Neutrophil (primary cell): Measurements from ENCODE around the gene PDE4D.

Experiments used
- H3K27ac ChIP-seq: fragments of 200-600 bp; sonication (generic); 2 replicates; pipeline ENCODE4 v1.5.1; 2016; ENCODE audit warnings: mild to moderate bottlenecking, moderate library complexity
- H3K27me3 ChIP-seq: fragments of 200-600 bp; sonication (generic); 2 replicates; pipeline ENCODE4 v1.6.0; 2016; ENCODE audit warnings: mild to moderate bottlenecking
- H3K36me3 ChIP-seq: fragments of 200-600 bp; sonication (generic); 2 replicates; pipeline ENCODE4 v1.5.1; 2017
- H3K4me1 ChIP-seq, 2 experiments: fragments of 200-600 bp in 1 of 2; sonication (generic) in 1 of 2; 1 replicate in 1 of 2; 2 replicates in 1 of 2; pipeline versions ENCODE4 v1.5.1 to v1.6.1; 2013 to 2016; ENCODE audit warnings: low read depth in 1 of 2, low read length in 1 of 2, mild to moderate bottlenecking in 1 of 2, moderate library complexity in 1 of 2; ENCODE audit not compliant: control insufficient read depth in 1 of 2, insufficient read depth in 1 of 2
- H3K4me3 ChIP-seq, 2 experiments: fragments of 200-600 bp in 1 of 2; sonication (generic) in 1 of 2; 1 replicate in 1 of 2; 2 replicates in 1 of 2; pipeline ENCODE4 v1.5.1; 2013 to 2016; ENCODE audit warnings: low read depth in 1 of 2, low read length in 1 of 2, mild to moderate bottlenecking in 1 of 2, moderate library complexity in 1 of 2
- H3K9me3 ChIP-seq: fragments of 200-600 bp; sonication (generic); 2 replicates; pipeline ENCODE4 v1.5.1; 2016
- TF ChIP-seq, protein P1 (sequence below): fragments of 200-600 bp; sonication (generic); IDR thresholded peaks from 2 replicates; pipeline ENCODE4 v1.5.1; 2016; ENCODE audit warnings: antibody characterized with exemption

Gene PDE4D

DNA sequence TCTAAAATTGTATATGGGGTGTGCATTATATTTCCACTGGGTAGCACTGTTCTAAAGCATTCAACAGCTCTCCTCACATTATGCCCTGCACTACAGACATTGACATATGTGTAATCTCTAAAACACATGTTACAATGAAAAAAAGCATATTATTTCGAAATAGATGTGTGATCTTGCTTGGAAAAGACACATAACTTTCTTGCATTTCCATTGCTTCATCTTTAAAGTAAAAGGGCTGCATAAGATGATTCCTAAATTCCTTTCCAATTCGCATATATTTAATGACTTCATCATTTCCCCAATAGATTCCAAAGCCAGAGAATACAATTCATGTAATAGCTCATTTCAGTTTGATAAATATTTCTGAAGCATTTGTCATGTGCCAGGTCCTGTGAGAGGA, 566.9 kb downstream of the PDE4D start:
- Histone ChIP-seq H3K4me3 (no peak overlapping the region), H3K27ac (no peak overlapping the region)

DNA sequence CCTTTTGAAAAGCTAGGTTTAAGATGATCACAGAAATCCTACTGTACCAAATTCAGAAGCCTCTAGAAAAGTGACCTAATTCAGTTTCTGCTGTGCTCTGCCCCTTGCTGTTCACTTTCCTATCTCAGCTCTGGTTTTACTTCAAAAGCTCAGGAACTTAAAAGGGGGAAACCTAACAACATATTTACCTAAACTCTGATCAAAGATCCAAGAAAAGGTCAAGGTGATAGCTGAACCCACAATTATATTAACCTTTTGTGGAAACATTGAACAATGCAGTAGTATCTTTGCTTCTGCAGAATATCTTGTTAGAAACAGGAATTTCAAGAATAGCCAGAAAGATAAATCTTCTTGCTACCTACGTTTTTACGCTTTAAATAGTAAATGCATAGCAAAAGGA, 568.5 kb downstream of the PDE4D start:
- no peaks in the 10 kb centered on the region for H3K36me3 ChIP-seq
- no peak overlapping the region for H3K27ac ChIP-seq
- no peaks in the 10 kb centered on the region for H3K9me3 ChIP-seq
- no peaks in the 10 kb centered on the region for H3K27me3 ChIP-seq
- no peak overlapping the region for H3K4me3 ChIP-seq
- TF ChIP-seq, protein P1, sequence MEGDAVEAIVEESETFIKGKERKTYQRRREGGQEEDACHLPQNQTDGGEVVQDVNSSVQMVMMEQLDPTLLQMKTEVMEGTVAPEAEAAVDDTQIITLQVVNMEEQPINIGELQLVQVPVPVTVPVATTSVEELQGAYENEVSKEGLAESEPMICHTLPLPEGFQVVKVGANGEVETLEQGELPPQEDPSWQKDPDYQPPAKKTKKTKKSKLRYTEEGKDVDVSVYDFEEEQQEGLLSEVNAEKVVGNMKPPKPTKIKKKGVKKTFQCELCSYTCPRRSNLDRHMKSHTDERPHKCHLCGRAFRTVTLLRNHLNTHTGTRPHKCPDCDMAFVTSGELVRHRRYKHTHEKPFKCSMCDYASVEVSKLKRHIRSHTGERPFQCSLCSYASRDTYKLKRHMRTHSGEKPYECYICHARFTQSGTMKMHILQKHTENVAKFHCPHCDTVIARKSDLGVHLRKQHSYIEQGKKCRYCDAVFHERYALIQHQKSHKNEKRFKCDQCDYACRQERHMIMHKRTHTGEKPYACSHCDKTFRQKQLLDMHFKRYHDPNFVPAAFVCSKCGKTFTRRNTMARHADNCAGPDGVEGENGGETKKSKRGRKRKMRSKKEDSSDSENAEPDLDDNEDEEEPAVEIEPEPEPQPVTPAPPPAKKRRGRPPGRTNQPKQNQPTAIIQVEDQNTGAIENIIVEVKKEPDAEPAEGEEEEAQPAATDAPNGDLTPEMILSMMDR = no peak
- no peaks in the 10 kb centered on the region for H3K4me1 ChIP-seq

More for the DNA sequence above, 566.9 kb downstream of the PDE4D start:
- Histone ChIP-seq H3K27me3 (no peaks in the 10 kb centered on the region), H3K36me3 (no peaks in the 10 kb centered on the region), H3K9me3 (no peaks in the 10 kb centered on the region), H3K4me1 (no peaks in the 10 kb centered on the region)
- TF ChIP-seq, protein P1 = no peak

GRCh38 chr5:59322894-59323293, 570.6 kb downstream of the PDE4D start:
- Histone ChIP-seq H3K36me3 (no peaks in the 10 kb centered on the region), H3K27me3 (no peaks in the 10 kb centered on the region), H3K9me3 (no peaks in the 10 kb centered on the region), H3K4me1 (no peaks in the 10 kb centered on the region), H3K27ac (no peak overlapping the region), H3K4me3 (no peak overlapping the region)
- TF ChIP-seq, protein P1 = no peak

DNA sequence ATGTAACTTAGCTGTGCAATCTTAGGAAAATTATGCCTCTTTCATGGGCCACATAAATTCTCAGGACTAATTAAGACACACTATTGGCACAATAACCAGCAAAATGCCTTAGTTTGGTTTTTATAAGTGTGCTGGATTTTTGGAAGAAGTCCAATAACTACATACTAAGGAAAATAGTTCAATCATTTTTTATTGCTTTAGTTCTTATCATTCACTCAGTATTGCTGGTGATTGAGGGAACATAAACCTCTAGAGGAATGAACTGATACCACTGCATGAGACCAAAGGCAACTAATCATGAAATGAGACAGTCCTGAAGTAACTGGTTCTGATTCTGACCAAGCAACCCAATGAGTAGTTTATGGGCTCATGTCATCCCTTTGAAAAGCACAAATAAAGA, 571.5 kb downstream of the PDE4D start:
- no peak overlapping the region for H3K27ac ChIP-seq
- H3K4me3 ChIP-seq = no peak overlapping the region
- peaks cover 7% of the 10 kb centered on the region in 2 experiments for H3K4me1 ChIP-seq
- H3K27me3 ChIP-seq = no peaks in the 10 kb centered on the region
- TF ChIP-seq, protein P1 = no peak
- no peaks in the 10 kb centered on the region for H3K36me3 ChIP-seq
- H3K9me3 ChIP-seq = no peaks in the 10 kb centered on the region

- TF ChIP-seq, protein P1 = no peak
- no peaks in the 10 kb centered on the region for H3K36me3 ChIP-seq
- H3K27me3 ChIP-seq = no peaks in the 10 kb centered on the region
- no peak overlapping the region for H3K27ac ChIP-seq
- peaks cover 7 to 11% of the 10 kb centered on the region in 2 experiments for H3K4me1 ChIP-seq
- no peak overlapping the region for H3K4me3 ChIP-seq
- H3K9me3 ChIP-seq = no peaks in the 10 kb centered on the region
Observed at GRCh38 chr5:59321642-59322041, 571.9 kb downstream of the PDE4D start.

GRCh38 chr5:59320420-59320819, 573.1 kb downstream of the PDE4D start:
- Histone ChIP-seq H3K36me3 (no peaks in the 10 kb centered on the region), H3K4me1 (peaks cover 14 to 23% of the 10 kb centered on the region in 2 experiments), H3K9me3 (no peaks in the 10 kb centered on the region), H3K27me3 (no peaks in the 10 kb centered on the region), H3K27ac (no peak overlapping the region), H3K4me3 (no peak overlapping the region)
- TF ChIP-seq, protein P1 = no peak
